ENCODE measurements around the gene KCNQ1OT1. TPM values are rescaled to one million over a fixed set of nuclear protein-coding genes. Genes with fewer than 3 reads are reported as not detected.

The KCNQ1OT1 gene
- total RNA-seq, 1 donor from 2014 or later, result 0.68 TPM

DNA sequence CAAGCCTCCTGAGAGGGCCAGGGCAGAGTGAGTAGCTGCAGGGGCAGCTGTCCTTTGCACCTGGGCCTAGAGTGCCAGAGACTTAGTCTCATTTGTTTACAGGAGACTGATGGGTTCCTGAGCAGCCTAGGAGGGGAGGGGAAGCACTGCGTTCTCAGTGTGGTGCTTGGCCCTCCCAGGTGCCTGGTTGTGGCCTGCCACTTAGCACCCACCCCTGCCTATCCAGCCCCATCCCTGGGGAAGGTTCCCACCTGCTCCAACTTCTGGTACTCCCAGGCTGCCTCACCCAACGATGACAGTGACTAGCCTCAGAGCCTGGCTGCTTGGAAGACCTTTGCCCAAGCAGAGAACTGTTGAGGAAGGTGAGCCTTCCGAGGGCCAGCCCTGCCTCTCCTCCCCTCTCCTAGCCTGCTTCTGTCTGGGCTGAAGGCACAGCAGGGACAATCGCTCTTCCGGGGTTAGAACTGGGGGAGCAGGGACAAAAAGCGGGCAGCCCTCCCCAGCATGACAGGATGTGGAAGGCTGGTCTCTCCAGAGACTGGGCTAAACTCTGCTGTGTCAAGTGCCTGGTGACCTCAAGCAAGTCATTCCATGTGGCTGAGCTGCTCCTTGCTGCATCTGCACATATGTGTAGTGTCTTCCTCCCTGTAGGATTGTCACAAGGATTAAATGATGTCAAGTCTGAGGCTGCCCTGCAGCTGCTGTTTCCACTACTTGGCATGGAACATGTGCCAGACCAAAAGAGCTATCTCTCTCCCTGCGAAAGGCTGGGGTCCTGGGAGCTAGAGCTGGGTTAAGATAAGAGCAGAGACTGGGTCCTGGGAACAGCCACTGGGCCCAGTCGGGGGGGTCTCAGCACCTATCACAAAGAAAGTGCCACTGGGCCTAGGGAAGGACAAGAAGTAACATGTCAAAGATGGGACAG is 9.9 kb downstream of the KCNQ1OT1 start:
- no peak for DNase-seq (ENCODE audit: low spot score)
- no peak overlapping the region for H3K4me3 Mint-ChIP-seq (ENCODE audit: low read depth)
- no peak overlapping the region for H3K27ac Mint-ChIP-seq
- H3K36me3 Mint-ChIP-seq (ENCODE audit: low read depth), result no peaks in the 10 kb centered on the region
- H3K9me3 Mint-ChIP-seq, result no peaks in the 10 kb centered on the region
- intact Hi-C loops (cut with micrococcal nuclease), result loop anchor here (5.0 kb wide), 1 partner anchor 197 kb away; the partner anchor contains the start of gene CDKN1C
- no peaks in the 10 kb centered on the region for H3K4me1 Mint-ChIP-seq (ENCODE audit: low read depth)
- no peaks in the 10 kb centered on the region for H3K27me3 Mint-ChIP-seq (ENCODE audit: low read depth)

GRCh38 chr11:2688381-2689231 is 11.2 kb downstream of the KCNQ1OT1 start:
- intact Hi-C loops (cut with micrococcal nuclease), result no loop called here
- DNase-seq (ENCODE audit: low spot score), result no peak
- H3K36me3 Mint-ChIP-seq (ENCODE audit: low read depth), result no peaks in the 10 kb centered on the region
- H3K27me3 Mint-ChIP-seq (ENCODE audit: low read depth), result no peaks in the 10 kb centered on the region
- H3K9me3 Mint-ChIP-seq, result no peaks in the 10 kb centered on the region
- H3K4me1 Mint-ChIP-seq (ENCODE audit: low read depth), result no peaks in the 10 kb centered on the region
- H3K27ac Mint-ChIP-seq, result no peak overlapping the region
- no peak overlapping the region for H3K4me3 Mint-ChIP-seq (ENCODE audit: low read depth)

GRCh38 chr11:2687782-2688191 is 12.0 kb downstream of the KCNQ1OT1 start:
- intact Hi-C loops (cut with micrococcal nuclease), result no loop called here
- H3K27ac Mint-ChIP-seq, result no peak overlapping the region
- no peak overlapping the region for H3K4me3 Mint-ChIP-seq (ENCODE audit: low read depth)
- no peak for DNase-seq (ENCODE audit: low spot score)
- no peaks in the 10 kb centered on the region for H3K27me3 Mint-ChIP-seq (ENCODE audit: low read depth)
- no peaks in the 10 kb centered on the region for H3K36me3 Mint-ChIP-seq (ENCODE audit: low read depth)
- no peaks in the 10 kb centered on the region for H3K9me3 Mint-ChIP-seq
- no peaks in the 10 kb centered on the region for H3K4me1 Mint-ChIP-seq (ENCODE audit: low read depth)

GRCh38 chr11:2687223-2687530 is 12.6 kb downstream of the KCNQ1OT1 start:
- no peaks in the 10 kb centered on the region for H3K4me1 Mint-ChIP-seq (ENCODE audit: low read depth)
- H3K4me3 Mint-ChIP-seq (ENCODE audit: low read depth), result no peak overlapping the region
- DNase-seq (ENCODE audit: low spot score), result no peak
- no peaks in the 10 kb centered on the region for H3K9me3 Mint-ChIP-seq
- no peak overlapping the region for H3K27ac Mint-ChIP-seq
- intact Hi-C loops (cut with micrococcal nuclease), result no loop called here
- H3K36me3 Mint-ChIP-seq (ENCODE audit: low read depth), result no peaks in the 10 kb centered on the region
- H3K27me3 Mint-ChIP-seq (ENCODE audit: low read depth), result no peaks in the 10 kb centered on the region

DNA sequence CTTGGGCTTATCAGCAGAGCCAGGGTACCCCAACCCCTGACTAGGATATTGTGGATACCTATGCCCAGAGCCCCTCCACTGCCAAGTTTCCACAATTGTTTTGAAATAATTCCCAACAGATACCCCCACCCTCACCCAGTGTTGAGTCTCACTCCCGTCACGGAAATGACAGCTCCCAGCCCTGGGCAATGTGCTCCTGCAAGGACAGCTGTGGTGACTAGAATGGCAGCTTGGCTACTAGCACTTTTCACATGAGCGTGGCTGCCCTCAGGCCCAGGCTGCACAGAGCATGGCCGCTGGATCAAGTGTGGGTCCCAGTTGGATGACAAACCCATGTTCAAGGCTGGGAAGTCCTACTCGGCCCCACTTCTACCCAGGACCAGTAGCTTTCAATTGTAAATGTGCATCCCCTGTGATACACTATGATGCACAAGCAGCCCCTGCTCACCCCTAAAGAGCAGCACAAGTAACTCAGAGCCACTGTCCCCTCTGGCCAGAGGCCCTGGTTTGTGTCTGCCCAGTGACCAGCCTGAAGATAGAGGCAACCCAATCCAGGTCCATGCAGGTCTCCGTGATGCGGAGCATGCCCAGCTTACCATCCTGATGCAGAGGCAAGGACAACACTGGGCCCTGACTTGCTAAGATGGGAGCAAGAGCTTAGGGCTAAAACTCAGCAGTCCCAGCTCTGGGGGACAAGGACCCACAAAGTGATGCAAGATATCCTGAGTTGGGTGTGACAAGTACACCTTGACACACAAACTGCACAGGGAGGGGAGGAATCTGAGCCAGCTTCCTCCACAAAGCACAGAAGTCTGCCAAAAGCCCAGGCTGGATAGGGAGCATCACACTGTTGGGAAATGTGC is 13.2 kb downstream of the KCNQ1OT1 start:
- no peaks in the 10 kb centered on the region for H3K9me3 Mint-ChIP-seq
- no peaks in the 10 kb centered on the region for H3K27me3 Mint-ChIP-seq (ENCODE audit: low read depth)
- intact Hi-C loops (cut with micrococcal nuclease), result no loop called here
- H3K4me3 Mint-ChIP-seq (ENCODE audit: low read depth), result no peak overlapping the region
- H3K36me3 Mint-ChIP-seq (ENCODE audit: low read depth), result no peaks in the 10 kb centered on the region
- no peak overlapping the region for H3K27ac Mint-ChIP-seq
- no peak for DNase-seq (ENCODE audit: low spot score)
- no peaks in the 10 kb centered on the region for H3K4me1 Mint-ChIP-seq (ENCODE audit: low read depth)

DNA sequence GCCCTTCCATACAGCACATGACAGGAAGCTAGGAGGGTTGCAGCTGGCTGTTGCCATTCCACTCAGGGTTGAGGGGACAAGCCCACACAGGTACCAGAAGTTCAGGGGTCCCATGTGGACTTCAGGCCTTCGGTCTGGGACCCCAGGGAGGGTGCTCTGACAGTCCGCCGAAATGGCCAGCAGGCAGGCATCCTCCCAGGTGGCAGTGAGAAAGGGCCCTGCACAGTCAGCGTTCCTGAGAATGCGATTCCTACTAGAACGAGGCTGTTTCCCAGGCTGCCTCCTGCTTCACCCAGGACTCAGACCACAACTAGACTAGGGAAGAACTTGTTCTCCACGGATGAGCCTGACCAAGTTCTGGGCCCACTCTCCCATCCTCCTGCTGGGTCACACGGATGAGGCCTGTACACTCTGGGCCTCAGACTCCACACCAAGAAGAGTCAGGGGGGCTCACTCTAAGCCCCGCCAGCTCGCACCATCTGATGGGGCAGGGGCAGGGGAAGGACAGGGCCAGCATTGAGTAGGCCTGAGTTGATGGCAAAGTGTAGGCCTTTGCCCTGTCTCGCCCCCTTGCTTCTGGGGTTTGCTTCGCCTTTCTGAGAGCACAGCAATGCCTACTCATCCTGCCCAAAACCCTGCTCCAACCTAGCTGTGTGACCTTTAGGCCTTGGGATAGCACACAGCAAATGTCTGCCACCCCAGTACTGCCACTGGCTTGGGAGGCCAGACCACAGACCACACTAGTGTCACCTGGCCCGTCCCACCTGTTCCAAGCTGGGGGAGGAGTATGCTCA is 14.0 kb downstream of the KCNQ1OT1 start:
- Mint-ChIP-seq H3K36me3 (ENCODE audit: low read depth) (no peaks in the 10 kb centered on the region), H3K9me3 (no peaks in the 10 kb centered on the region)
- intact Hi-C loops (cut with micrococcal nuclease), result no loop called here

DNA sequence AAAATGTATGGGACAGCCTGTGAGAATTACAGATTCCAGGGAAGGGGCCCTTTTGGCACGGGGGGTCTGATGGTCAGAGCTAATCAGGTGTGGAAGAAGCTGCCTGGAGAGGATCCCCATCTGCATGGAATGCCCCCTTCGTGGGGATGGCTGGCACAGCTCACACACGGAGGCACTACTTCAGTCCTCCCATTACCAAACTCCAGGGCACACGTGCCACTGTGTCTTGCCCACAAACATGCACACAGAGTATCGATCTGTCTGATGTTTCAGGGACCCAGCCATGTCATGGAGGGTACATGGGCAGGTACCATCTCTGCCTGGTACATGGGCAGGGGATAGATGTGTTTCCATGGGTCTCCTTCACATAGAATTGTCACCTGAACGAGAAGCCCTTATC is 14.7 kb downstream of the KCNQ1OT1 start:
- no peaks in the 10 kb centered on the region for H3K27me3 Mint-ChIP-seq (ENCODE audit: low read depth)
- no peak overlapping the region for H3K27ac Mint-ChIP-seq
- intact Hi-C loops (cut with micrococcal nuclease), result no loop called here

More for the DNA sequence above, 14.0 kb downstream of the KCNQ1OT1 start:
- DNase-seq (ENCODE audit: low spot score), result no peak
- no peaks in the 10 kb centered on the region for H3K27me3 Mint-ChIP-seq (ENCODE audit: low read depth)
- no peak overlapping the region for H3K4me3 Mint-ChIP-seq (ENCODE audit: low read depth)
- H3K4me1 Mint-ChIP-seq (ENCODE audit: low read depth), result no peaks in the 10 kb centered on the region
- no peak overlapping the region for H3K27ac Mint-ChIP-seq

GRCh38 chr11:2684581-2684980 is 15.2 kb downstream of the KCNQ1OT1 start:
- no peak overlapping the region for H3K4me3 Mint-ChIP-seq (ENCODE audit: low read depth)

More for the DNA sequence above, 14.7 kb downstream of the KCNQ1OT1 start:
- no peaks in the 10 kb centered on the region for H3K4me1 Mint-ChIP-seq (ENCODE audit: low read depth)
- no peaks in the 10 kb centered on the region for H3K9me3 Mint-ChIP-seq
- H3K4me3 Mint-ChIP-seq (ENCODE audit: low read depth), result no peak overlapping the region
- H3K36me3 Mint-ChIP-seq (ENCODE audit: low read depth), result no peaks in the 10 kb centered on the region
- DNase-seq (ENCODE audit: low spot score), result no peak

DNA sequence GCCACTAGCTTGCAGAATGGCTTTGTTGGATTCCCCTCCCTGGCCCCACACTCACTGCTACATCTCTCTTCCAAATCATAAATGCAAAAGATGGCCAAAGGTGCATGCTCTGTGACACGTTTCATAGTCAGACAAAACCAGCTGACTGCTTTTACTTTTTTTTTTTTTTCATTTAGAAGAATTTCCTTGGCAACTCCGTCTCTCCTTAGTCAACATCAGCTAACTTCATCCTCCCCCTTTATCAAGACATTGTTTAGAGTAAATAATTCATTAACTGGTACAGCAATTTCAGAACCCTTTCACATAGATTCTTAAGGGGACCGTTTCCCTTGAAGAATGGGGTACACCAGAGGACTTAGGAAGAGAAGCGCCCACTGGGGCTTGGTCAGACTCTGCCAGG is 16.0 kb downstream of the KCNQ1OT1 start:
- Mint-ChIP-seq H3K27me3 (ENCODE audit: low read depth) (no peaks in the 10 kb centered on the region), H3K27ac (no peak overlapping the region), H3K9me3 (no peaks in the 10 kb centered on the region), H3K4me1 (ENCODE audit: low read depth) (no peaks in the 10 kb centered on the region), H3K36me3 (ENCODE audit: low read depth) (no peaks in the 10 kb centered on the region), H3K4me3 (ENCODE audit: low read depth) (no peak overlapping the region)
- intact Hi-C loops (cut with micrococcal nuclease), result no loop called here
- no peak for DNase-seq (ENCODE audit: low spot score)

More at GRCh38 chr11:2684581-2684980, 15.2 kb downstream of the KCNQ1OT1 start:
- Mint-ChIP-seq H3K27me3 (ENCODE audit: low read depth) (no peaks in the 10 kb centered on the region), H3K4me1 (ENCODE audit: low read depth) (no peaks in the 10 kb centered on the region), H3K9me3 (no peaks in the 10 kb centered on the region), H3K27ac (no peak overlapping the region), H3K36me3 (ENCODE audit: low read depth) (no peaks in the 10 kb centered on the region)
- intact Hi-C loops (cut with micrococcal nuclease), result no loop called here
- DNase-seq (ENCODE audit: low spot score), result no peak

- no peak for DNase-seq (ENCODE audit: low spot score)
- intact Hi-C loops (cut with micrococcal nuclease), result no loop called here
- Mint-ChIP-seq H3K27me3 (ENCODE audit: low read depth) (no peaks in the 10 kb centered on the region), H3K4me3 (ENCODE audit: low read depth) (no peak overlapping the region), H3K4me1 (ENCODE audit: low read depth) (peaks cover 3% of the 10 kb centered on the region), H3K27ac (no peak overlapping the region), H3K9me3 (no peaks in the 10 kb centered on the region), H3K36me3 (ENCODE audit: low read depth) (no peaks in the 10 kb centered on the region)
Measured at GRCh38 chr11:2681408-2682145, 18.2 kb downstream of the KCNQ1OT1 start.

DNA sequence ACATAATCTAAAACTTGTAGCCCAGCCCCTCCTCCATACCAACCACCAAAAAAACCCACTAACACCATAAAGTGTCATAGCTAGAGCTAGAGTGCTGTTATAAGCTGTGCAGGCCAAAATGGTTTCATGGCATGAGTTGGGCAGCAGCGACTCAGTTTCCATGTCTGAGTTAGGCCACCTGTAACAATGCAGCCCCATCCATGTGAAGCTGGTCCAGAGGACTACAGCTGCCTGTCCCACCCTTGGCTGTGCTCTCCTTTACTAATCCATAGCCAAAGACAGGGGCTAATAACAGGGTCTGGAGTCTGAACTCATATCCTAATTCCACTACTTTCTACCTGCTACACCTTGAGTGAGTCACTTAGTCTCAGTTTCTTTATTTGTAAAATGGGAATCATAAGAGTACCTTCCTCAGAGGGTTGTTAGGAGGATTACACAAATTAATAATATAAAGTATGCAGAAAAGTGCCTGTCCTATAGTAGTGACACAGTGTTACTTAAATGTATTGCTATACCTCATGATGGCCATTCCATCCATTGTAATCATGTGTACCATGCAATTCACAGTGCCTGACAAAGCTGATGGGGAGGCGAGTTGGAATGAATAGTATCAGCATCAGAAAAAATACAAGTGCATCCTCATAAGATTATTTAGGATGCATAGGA is 20.6 kb downstream of the KCNQ1OT1 start:
- Mint-ChIP-seq H3K27ac (no peak overlapping the region), H3K4me1 (ENCODE audit: low read depth) (peaks cover 3% of the 10 kb centered on the region), H3K36me3 (ENCODE audit: low read depth) (no peaks in the 10 kb centered on the region), H3K9me3 (no peaks in the 10 kb centered on the region), H3K4me3 (ENCODE audit: low read depth) (no peak overlapping the region), H3K27me3 (ENCODE audit: low read depth) (no peaks in the 10 kb centered on the region)
- DNase-seq (ENCODE audit: low spot score), result no peak
- intact Hi-C loops (cut with micrococcal nuclease), result no loop called here

Measured in activated T-helper 2 cell treated with anti-CD3 and anti-CD28 coated beads, Interferon-gamma antibody, Interleukin-2, Interleukin-4, amounts not matched to agents 10 μg/mL and 5 μg/mL and 100 μg/mL, durations not matched to agents 14 hours and 24 hours and 36 hours (primary cell).